Activated T-cell treated with anti-CD3 and anti-CD28 coated beads, Interleukin-2, amount 50 U/mL, for 24 hours (primary cell): Measurements from ENCODE around the gene PDE12.
A peak's percentile ranks its signal among the peaks of the same experiment; 100 is the strongest.

Experiments used
- DNase-seq: peaks from one replicate; pipeline ENCODE4 v3.0.0-alpha.2; 2020
- H3K27ac Mint-ChIP-seq: 2 replicates; pipeline ENCODE4 v1.8.0; 2020; ENCODE audit warnings: mild to moderate bottlenecking, mixed read lengths
- H3K27me3 Mint-ChIP-seq: 2 replicates; pipeline ENCODE4 v1.8.0; 2020; ENCODE audit warnings: mixed read lengths
- H3K36me3 Mint-ChIP-seq: 2 replicates; pipeline ENCODE4 v1.8.0; 2020; ENCODE audit warnings: low read depth, mixed read lengths
- H3K4me1 Mint-ChIP-seq: 2 replicates; pipeline ENCODE4 v1.8.0; 2020; ENCODE audit warnings: low read depth, mixed read lengths
- H3K4me3 Mint-ChIP-seq: 2 replicates; pipeline ENCODE4 v1.8.0; 2020; ENCODE audit warnings: mild to moderate bottlenecking, moderate library complexity, mixed read lengths
- H3K9me3 Mint-ChIP-seq: 2 replicates; pipeline ENCODE4 v1.8.0; 2020; ENCODE audit warnings: mixed read lengths

PDE12 gene

GRCh38 chr3:57555738-57556458, at the start of gene PDE12:
PDE12 (plus strand) TSS chr3:57556274; CDS start chr3:57556380, 106 bp downstream.
- Mint-ChIP-seq H3K27ac (peak within 1 kb of the TSS; percentile 98), H3K4me1 (peaks cover 38% of the 10 kb centered on the region), H3K36me3 (peaks cover 48% of the 10 kb centered on the region), H3K9me3 (no peaks in the 10 kb centered on the region), H3K4me3 (peak within 1 kb of the TSS; percentile 97), H3K27me3 (no peaks in the 10 kb centered on the region)
- peak; percentile 89 for DNase-seq

GRCh38 chr3:57512166-57512565, 43.9 kb upstream of the PDE12 start:
- no peaks in the 10 kb centered on the region for H3K36me3 Mint-ChIP-seq
- H3K4me3 Mint-ChIP-seq, result no peak overlapping the region
- H3K4me1 Mint-ChIP-seq, result no peaks in the 10 kb centered on the region
- DNase-seq, result no peak
- no peaks in the 10 kb centered on the region for H3K27me3 Mint-ChIP-seq
- H3K27ac Mint-ChIP-seq, result no peak overlapping the region
- H3K9me3 Mint-ChIP-seq, result no peaks in the 10 kb centered on the region

- H3K9me3 Mint-ChIP-seq, result no peaks in the 10 kb centered on the region
- H3K36me3 Mint-ChIP-seq, result no peaks in the 10 kb centered on the region
- no peak overlapping the region for H3K27ac Mint-ChIP-seq
- no peak for DNase-seq
- no peaks in the 10 kb centered on the region for H3K4me1 Mint-ChIP-seq
- H3K27me3 Mint-ChIP-seq, result peaks cover 2% of the 10 kb centered on the region
- H3K4me3 Mint-ChIP-seq, result no peak overlapping the region
Measured at GRCh38 chr3:57518276-57518915, 37.7 kb upstream of the PDE12 start.

DNA sequence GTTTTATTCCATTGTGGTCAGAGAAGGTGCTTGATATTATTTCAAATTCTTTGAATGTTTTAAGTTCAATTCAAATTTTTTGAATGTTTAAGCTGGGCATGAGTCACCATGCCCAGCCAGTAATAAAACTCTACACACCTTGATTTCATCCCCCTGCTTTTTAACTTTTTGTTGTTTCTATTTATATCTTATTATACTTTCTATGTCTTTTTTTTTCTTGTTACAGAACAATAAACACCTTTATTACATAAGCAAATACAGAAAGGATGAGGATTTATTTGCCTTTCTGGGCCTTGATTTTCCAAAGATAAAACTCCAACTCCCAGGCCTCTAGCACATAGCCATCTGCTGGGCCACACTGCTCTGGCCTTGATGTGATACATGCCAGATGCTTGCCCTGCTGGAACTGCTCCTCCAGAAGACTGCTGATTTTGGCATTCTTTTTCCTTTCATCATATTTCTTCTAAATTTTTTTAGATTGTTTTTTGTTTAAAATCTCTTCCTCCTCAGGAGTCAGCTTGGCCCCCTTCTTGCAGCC, 25.9 kb upstream of the PDE12 start:
- no peak overlapping the region for H3K27ac Mint-ChIP-seq

GRCh38 chr3:57538465-57538864, 17.6 kb upstream of the PDE12 start:
- Mint-ChIP-seq H3K36me3 (no peaks in the 10 kb centered on the region), H3K27ac (no peak overlapping the region), H3K4me3 (no peak overlapping the region), H3K27me3 (no peaks in the 10 kb centered on the region), H3K4me1 (no peaks in the 10 kb centered on the region), H3K9me3 (peaks cover 2% of the 10 kb centered on the region)
- no peak for DNase-seq

More for the DNA sequence above, 25.9 kb upstream of the PDE12 start:
- no peaks in the 10 kb centered on the region for H3K4me1 Mint-ChIP-seq
- peaks cover 1% of the 10 kb centered on the region for H3K9me3 Mint-ChIP-seq
- H3K36me3 Mint-ChIP-seq, result no peaks in the 10 kb centered on the region
- H3K27me3 Mint-ChIP-seq, result no peaks in the 10 kb centered on the region
- no peak overlapping the region for H3K4me3 Mint-ChIP-seq
- no peak for DNase-seq

DNA sequence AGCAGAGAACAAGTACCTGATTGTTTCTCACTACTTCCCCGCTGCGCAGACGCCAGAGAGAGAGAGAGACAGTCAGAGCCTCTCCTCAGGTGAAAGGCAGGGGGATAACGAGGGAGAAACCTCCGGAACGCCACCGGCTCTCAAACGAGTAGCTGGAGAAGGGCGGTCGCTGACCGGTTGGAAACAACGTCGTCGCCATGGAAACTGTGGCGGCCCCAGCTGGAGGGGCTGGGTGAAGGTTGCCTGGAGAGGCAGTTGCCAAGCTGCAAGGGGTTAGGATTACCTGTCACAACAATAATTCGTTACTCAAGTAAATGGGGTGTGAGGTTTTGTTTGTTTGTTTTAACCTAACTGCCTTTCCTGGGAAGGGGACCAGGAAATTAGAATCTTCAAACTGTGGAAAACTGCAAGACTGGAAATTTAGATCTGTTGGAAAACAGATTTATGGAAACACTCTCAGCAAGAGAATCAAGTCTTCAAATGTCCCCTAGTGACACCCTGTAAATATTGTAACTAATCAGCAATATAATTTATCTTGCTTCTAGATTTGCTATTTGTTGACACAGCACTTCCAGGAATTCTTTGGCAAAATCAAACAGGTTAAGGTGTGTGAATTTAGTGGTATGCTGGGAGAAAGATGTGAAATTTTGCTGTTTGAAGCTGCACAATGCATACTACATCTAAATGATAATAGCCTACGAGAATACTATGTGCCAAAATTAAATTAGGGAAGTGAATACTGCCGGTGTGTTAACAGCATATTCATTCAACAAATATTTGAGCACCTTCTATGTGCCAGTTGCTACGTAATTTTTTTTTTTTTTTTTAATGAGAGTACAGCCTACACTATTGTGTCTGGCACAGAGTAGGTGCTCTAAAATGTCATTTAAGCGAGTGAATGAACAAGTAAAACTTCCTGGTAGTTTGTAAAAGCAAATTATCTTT, 11.6 kb upstream of the PDE12 start, which contains the start of gene DNAH12:
Gene DNAH12 (minus strand): TSS at position 164 of the 945 bp plus-strand sequence. CDS start 1,474 bp downstream, outside the sequence.
- DNase-seq, result no peak
- H3K27me3 Mint-ChIP-seq, result peaks cover 9% of the 10 kb centered on the region
- H3K4me3 Mint-ChIP-seq, result no peak within 1 kb of the TSS
- H3K4me1 Mint-ChIP-seq, result peaks cover 8% of the 10 kb centered on the region
- H3K27ac Mint-ChIP-seq, result no peak within 1 kb of the TSS
- H3K9me3 Mint-ChIP-seq, result no peaks in the 10 kb centered on the region
- H3K36me3 Mint-ChIP-seq, result no peaks in the 10 kb centered on the region

- H3K27ac Mint-ChIP-seq, result no peak overlapping the region
- peaks cover 9% of the 10 kb centered on the region for H3K27me3 Mint-ChIP-seq
- no peaks in the 10 kb centered on the region for H3K36me3 Mint-ChIP-seq
- no peak for DNase-seq
- peaks cover 8% of the 10 kb centered on the region for H3K4me1 Mint-ChIP-seq
- H3K9me3 Mint-ChIP-seq, result no peaks in the 10 kb centered on the region
- H3K4me3 Mint-ChIP-seq, result no peak overlapping the region
Measured at GRCh38 chr3:57545636-57546268, 10.3 kb upstream of the PDE12 start.

DNA sequence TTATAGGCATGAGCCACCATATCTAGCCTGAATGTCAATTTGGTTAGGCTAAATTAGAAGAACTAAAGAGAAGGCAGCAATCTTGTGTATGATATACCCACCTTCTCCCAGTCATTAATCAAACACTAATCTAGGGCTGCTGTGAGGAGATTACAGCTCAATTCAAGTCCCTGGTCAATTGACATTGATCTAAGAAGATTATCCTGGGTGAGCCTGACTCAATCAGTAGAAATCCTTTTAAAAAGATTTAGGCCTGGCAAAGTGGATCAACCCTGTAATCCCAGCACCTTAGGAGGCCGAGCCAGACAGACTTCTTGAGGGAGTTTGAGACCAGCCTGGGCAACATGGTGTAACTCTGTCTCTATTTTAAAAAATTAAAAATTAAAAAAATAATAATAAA, 9.5 kb upstream of the PDE12 start:
- DNase-seq, result no peak
- Mint-ChIP-seq H3K27me3 (peaks cover 9% of the 10 kb centered on the region), H3K27ac (no peak overlapping the region), H3K4me1 (peaks cover 8% of the 10 kb centered on the region), H3K9me3 (no peaks in the 10 kb centered on the region), H3K4me3 (no peak overlapping the region), H3K36me3 (no peaks in the 10 kb centered on the region)

GRCh38 chr3:57555306-57555705, 768 bp upstream of the PDE12 start:
- no peak for DNase-seq
- Mint-ChIP-seq H3K4me3 (peak overlapping the region; percentile 97), H3K27me3 (no peaks in the 10 kb centered on the region), H3K36me3 (peaks cover 42% of the 10 kb centered on the region), H3K27ac (peak overlapping the region; percentile 98), H3K9me3 (no peaks in the 10 kb centered on the region), H3K4me1 (peaks cover 33% of the 10 kb centered on the region)

DNA sequence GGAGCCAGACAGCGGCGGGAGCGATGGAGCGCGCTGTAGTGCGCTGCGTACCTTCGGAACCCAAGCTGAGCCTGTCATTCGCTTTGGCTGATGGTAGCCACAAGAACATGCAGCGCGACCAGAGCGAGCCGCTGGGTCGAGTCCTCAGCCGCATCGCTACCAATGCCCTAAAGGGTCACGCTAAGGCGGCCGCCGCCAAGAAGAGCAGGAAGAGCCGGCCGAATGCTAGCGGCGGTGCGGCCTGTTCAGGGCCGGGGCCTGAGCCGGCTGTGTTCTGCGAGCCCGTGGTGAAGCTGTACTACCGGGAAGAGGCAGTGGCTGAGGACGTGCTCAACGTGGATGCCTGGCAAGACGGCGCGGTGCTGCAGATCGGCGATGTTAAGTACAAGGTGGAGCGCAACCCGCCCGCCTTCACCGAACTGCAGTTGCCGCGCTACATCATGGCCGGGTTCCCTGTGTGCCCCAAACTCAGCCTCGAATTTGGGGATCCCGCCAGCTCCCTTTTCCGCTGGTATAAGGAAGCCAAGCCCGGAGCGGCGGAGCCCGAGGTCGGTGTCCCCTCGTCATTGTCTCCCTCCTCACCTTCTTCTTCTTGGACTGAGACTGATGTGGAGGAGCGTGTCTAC, 498 bp downstream of the PDE12 start:
- peak overlapping the region; percentile 97 for H3K4me3 Mint-ChIP-seq
- peaks cover 53% of the 10 kb centered on the region for H3K36me3 Mint-ChIP-seq
- DNase-seq, result no peak
- no peaks in the 10 kb centered on the region for H3K9me3 Mint-ChIP-seq
- H3K27ac Mint-ChIP-seq, result peak overlapping the region; percentile 98
- no peaks in the 10 kb centered on the region for H3K27me3 Mint-ChIP-seq
- H3K4me1 Mint-ChIP-seq, result peaks cover 43% of the 10 kb centered on the region

DNA sequence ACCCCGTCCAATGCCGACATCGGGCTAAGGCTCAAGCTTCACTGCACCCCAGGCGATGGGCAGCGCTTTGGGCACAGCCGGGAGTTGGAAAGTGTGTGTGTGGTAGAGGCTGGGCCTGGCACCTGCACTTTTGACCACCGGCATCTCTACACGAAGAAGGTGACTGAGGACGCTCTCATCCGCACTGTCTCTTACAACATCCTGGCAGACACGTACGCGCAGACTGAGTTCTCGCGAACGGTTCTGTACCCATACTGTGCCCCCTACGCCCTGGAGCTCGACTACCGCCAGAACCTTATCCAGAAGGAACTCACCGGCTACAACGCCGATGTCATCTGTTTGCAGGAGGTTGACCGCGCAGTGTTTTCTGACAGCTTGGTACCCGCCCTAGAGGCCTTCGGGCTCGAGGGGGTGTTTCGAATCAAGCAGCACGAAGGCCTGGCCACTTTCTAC, 1.0 kb downstream of the PDE12 start:
- Mint-ChIP-seq H3K9me3 (no peaks in the 10 kb centered on the region), H3K36me3 (peaks cover 59% of the 10 kb centered on the region), H3K27ac (peak overlapping the region; percentile 98), H3K4me1 (peaks cover 48% of the 10 kb centered on the region), H3K27me3 (no peaks in the 10 kb centered on the region), H3K4me3 (peak overlapping the region; percentile 97)
- DNase-seq, result peak; percentile 58

DNA sequence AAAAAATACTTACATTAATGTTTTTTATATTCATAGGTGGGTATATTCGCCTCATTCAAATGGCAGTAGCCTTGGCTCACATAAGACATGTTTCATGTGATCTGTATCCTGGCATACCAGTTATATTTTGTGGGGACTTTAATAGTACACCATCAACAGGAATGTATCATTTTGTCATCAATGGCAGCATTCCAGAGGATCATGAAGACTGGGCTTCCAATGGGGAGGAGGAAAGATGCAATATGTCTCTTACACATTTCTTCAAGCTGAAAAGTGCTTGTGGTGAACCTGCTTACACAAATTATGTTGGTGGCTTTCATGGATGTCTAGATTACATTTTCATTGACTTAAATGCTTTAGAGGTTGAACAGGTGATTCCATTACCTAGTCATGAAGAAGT, 3.5 kb downstream of the PDE12 start:
- Mint-ChIP-seq H3K27ac (peak overlapping the region; percentile 76), H3K27me3 (no peaks in the 10 kb centered on the region), H3K4me1 (peaks cover 60% of the 10 kb centered on the region), H3K4me3 (peak overlapping the region; percentile 97), H3K9me3 (no peaks in the 10 kb centered on the region), H3K36me3 (peaks cover 80% of the 10 kb centered on the region)
- no peak for DNase-seq

GRCh38 chr3:57569859-57570450, 13.9 kb downstream of the PDE12 start:
- Mint-ChIP-seq H3K27ac (no peak overlapping the region), H3K36me3 (peaks cover 85% of the 10 kb centered on the region)

More at GRCh38 chr3:57569859-57570450, 13.9 kb downstream of the PDE12 start:
- no peak for DNase-seq
- H3K9me3 Mint-ChIP-seq, result no peaks in the 10 kb centered on the region
- H3K4me1 Mint-ChIP-seq, result peaks cover 8% of the 10 kb centered on the region
- H3K27me3 Mint-ChIP-seq, result no peaks in the 10 kb centered on the region
- no peak overlapping the region for H3K4me3 Mint-ChIP-seq
